Stomach (tissue), 4 donors: Measurements from ENCODE around the gene DOP1A.

Source experiments
- POLR2A ChIP-seq, 4 donors: fragments of 450-650 bp; IDR thresholded peaks; one replicate each; pipeline ENCODE4 v1.6.1; 2016; ENCODE audit warnings: antibody characterized with exemption in 4 of 4, control low read depth in 2 of 4, mild to moderate bottlenecking in 1 of 4, moderate library complexity in 1 of 4
- TF ChIP-seq, protein P1 (sequence below), 7 experiments: fragments of 450-650 bp in 4 of 7; fragments of 200-600 bp in 3 of 7; sonication (generic) in 3 of 7; IDR thresholded peaks; one replicate each; pipeline ENCODE4 v1.5.1; 2016 to 2019; ENCODE audit warnings: antibody characterized with exemption in 7 of 7, control low read depth in 2 of 7, mild to moderate bottlenecking in 1 of 7

DNA sequence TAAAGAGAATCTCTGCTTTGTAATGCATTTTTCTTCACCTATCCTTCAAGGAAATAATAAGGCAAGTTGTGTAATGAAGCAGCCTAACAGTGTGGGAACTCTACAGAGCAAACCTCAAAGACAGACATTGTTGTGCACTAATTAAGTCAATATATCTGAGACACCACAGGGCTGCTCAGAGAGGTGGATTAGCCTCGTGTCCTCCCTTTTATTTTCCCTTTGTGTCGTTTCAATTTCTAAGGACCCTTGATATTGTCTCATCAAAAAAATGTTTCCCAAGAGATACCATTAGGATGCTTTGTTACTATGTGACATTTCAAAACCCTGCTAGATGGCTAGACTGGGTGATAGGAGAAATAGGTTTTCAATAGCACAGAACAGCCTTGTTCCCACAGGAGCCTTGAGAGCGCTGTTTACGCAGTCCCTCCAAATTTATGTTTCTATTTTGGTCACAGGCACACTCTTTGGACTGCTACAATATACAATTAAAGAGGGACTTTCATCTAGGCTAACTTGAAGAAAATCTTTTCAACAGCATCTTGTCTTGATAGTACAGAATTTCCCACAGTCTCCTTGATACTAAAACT is 24.9 kb upstream of the DOP1A start:
- no peak for TF ChIP-seq POLR2A (IDR thresholded peaks at IDR 0.05)
- TF ChIP-seq, protein P1, sequence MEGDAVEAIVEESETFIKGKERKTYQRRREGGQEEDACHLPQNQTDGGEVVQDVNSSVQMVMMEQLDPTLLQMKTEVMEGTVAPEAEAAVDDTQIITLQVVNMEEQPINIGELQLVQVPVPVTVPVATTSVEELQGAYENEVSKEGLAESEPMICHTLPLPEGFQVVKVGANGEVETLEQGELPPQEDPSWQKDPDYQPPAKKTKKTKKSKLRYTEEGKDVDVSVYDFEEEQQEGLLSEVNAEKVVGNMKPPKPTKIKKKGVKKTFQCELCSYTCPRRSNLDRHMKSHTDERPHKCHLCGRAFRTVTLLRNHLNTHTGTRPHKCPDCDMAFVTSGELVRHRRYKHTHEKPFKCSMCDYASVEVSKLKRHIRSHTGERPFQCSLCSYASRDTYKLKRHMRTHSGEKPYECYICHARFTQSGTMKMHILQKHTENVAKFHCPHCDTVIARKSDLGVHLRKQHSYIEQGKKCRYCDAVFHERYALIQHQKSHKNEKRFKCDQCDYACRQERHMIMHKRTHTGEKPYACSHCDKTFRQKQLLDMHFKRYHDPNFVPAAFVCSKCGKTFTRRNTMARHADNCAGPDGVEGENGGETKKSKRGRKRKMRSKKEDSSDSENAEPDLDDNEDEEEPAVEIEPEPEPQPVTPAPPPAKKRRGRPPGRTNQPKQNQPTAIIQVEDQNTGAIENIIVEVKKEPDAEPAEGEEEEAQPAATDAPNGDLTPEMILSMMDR (IDR thresholded peaks at IDR 0.05), result no peak
